Astrocyte of the cerebellum (primary cell): ENCODE data around the gene NACC2.
"Not testable (repeated sequence)": the region's sequence is repeated elsewhere in the genome, so short reads cannot be mapped to it uniquely, and the experiment has no call there.

Experiments
- DNase-seq: peaks from one replicate; pipeline ENCODE4 v3.0.0-alpha.2; 2011; ENCODE audit warnings: low read depth
- H3K4me3 ChIP-seq: 2 replicates; pipeline ENCODE4 v1.5.1; 2011; ENCODE audit warnings: mild to moderate bottlenecking, low read depth, low read length, moderate library complexity
- in situ Hi-C: cut with HindIII; loops from 2 replicates; pipeline ENCODE4 v1.10.0; 2017; ENCODE audit warnings: low sequenced_read_pairs
- TF ChIP-seq, protein P1 (sequence below): IDR thresholded peaks from 2 replicates; pipeline ENCODE4 v1.5.1; 2012; ENCODE audit warnings: low read length, low read depth, moderate library complexity, mild to moderate bottlenecking; ENCODE audit errors: missing control alignments

Gene NACC2

DNA sequence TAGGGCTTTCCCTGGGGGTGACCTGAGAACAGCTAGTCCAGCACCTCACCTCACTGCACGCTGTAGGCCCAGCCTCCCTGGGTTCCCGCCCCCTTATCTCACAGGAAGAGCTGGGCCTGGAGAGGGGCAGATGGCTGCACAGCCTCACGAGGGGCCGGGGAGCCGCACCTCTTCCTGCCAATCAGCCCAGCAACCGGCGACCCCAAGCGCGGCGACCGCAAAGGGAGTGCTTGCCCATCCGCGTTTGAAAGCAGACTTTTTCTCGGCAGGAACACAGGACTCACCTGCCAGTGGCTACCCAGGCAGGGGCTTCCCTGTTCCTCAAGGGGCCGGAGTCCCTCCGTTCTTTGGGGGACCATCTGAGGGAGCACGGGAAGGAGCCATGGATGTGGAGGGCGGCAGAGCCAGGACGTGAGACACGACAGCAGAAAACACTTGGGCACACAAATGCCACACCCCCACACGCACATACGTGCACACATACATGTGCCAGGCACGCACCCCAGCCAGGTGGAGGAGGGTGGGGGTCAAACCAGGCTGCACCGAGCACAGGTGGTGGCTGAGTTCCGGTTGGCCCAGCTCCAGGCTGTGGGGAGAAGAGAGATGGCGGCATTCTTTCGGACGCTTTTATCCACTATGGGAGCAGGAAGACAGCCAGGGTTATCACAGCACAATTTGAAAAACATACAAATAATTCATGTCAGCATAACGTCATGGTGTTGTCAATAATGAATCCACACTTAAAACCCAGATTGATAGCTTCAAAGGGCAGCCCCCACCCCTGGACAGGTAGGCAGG lies 12.3 kb upstream of the NACC2 start:
- TF ChIP-seq, protein P1, sequence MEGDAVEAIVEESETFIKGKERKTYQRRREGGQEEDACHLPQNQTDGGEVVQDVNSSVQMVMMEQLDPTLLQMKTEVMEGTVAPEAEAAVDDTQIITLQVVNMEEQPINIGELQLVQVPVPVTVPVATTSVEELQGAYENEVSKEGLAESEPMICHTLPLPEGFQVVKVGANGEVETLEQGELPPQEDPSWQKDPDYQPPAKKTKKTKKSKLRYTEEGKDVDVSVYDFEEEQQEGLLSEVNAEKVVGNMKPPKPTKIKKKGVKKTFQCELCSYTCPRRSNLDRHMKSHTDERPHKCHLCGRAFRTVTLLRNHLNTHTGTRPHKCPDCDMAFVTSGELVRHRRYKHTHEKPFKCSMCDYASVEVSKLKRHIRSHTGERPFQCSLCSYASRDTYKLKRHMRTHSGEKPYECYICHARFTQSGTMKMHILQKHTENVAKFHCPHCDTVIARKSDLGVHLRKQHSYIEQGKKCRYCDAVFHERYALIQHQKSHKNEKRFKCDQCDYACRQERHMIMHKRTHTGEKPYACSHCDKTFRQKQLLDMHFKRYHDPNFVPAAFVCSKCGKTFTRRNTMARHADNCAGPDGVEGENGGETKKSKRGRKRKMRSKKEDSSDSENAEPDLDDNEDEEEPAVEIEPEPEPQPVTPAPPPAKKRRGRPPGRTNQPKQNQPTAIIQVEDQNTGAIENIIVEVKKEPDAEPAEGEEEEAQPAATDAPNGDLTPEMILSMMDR = no peak
- no peak for DNase-seq
- in situ Hi-C loops = no loop called here
- H3K4me3 ChIP-seq = no peak overlapping the region

DNA sequence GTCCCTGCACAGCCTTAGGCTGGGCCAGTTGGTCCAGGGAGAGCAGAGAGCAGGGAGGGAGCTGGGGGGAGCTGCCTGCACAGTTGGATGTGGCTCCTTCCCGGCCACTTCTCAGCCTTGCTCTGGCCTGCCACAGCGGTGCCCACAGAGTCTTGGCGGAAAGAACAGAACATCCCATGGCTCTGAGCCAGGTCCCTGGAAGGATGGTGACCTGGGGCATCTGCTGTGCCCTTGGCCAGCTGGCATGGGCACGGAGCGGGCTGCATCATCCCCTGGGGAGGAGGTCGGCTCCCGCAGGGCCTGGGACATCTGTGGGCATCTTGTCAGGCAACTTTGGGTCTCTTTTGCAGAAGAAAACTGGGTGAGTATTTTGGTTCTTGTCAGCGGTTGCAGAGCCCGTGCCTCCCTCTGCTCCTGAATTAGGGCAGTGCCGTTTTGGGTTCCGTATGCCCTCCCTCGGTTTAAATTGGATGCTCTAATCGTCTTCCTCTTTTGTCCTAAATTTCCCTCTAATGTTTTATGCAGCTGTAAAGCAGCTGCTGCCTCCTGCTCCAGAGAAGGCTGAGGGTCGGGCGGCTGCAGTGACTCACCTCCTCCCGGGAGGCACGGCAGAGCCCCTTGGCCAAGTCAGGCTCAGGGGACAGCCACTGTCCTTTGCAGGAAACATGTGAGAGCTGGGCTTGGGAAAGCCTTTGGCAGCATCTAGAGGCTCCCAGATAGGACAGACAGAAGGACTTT lies 10.5 kb upstream of the NACC2 start:
- no peak for DNase-seq
- TF ChIP-seq, protein P1 = no peak
- no peak overlapping the region for H3K4me3 ChIP-seq
- in situ Hi-C loops = no loop called here

DNA sequence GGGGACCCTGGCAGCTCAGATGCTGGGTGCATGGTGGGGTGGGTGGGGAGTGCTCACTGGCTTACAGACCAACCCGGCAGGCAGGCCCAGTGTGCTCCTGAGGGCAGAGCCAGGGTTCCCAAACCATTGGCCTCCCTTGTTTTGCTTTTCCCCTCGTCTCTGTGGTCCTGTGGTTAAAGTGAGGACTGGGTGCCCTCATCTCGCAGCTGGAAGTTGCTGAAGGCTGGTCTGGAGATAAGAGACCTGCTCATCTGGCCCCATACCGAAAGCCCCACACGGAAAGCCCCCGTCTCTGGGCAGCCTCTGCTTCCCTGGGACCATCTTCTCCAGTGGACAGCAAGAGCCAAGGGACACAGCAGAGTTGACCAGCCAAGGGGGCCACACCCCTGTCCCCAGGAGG lies 9.8 kb upstream of the NACC2 start:
- TF ChIP-seq, protein P1 = no peak
- in situ Hi-C loops = no loop called here
- H3K4me3 ChIP-seq = no peak overlapping the region
- DNase-seq = no peak

DNA sequence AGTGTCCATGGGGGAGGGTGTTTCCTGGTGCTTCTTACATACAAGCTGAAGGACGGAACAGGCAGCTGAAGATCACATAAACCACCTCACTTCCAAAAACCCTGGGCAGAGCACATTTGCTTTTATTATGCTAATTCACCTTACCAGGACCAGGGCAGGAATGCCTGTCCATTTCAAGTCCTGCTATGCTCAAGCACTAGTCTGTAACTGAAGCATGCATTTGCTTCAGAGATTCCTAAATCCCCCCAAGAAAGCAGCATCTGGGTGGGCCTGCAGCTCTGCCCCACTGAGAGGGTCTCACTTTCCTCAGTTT lies 9.4 kb upstream of the NACC2 start:
- no peak for DNase-seq
- in situ Hi-C loops = no loop called here
- TF ChIP-seq, protein P1 = no peak
- H3K4me3 ChIP-seq = no peak overlapping the region

DNA sequence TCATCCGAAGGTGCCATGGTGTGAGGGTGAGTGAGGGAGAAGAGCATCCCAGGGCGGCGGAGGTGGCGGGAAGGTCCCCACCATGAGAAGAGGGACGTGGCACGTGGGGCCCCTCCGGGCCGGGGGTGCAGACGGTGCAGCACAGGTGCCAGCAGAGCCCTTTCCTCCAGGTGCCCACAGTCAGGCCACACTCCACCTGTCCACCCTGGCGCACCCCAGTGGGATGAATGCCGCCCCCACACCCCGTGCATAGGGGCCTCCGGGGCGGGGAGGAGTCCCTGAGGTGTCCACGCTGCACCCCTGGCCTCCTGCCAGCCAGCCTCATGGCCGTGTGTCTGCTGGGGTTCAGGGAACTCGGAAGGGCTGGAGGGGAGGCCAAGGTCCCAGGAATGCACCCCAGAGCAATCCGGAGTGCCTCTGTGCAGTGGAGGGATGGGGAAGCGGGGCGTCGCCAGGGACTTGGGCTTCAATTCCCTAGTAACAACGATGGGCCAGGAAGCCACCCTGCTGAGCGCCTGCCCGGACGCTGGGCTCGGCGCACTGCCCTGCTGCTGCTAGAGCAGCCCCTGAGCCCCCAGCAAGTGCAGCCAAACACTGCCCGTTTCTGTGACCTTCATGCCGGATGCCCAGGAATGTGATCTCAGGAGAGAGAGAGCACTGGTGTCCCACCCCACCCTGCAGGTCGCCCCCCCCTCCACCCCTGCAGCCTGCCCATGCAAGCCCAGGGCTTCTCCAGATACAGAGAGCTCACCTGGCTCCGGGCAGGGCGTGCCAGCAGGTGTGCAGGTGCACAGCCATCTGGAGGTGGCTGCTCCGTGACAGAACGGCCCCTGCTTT lies 8.8 kb upstream of the NACC2 start:
- TF ChIP-seq, protein P1 = no peak
- H3K4me3 ChIP-seq = no peak overlapping the region
- in situ Hi-C loops = no loop called here
- DNase-seq = no peak

DNA sequence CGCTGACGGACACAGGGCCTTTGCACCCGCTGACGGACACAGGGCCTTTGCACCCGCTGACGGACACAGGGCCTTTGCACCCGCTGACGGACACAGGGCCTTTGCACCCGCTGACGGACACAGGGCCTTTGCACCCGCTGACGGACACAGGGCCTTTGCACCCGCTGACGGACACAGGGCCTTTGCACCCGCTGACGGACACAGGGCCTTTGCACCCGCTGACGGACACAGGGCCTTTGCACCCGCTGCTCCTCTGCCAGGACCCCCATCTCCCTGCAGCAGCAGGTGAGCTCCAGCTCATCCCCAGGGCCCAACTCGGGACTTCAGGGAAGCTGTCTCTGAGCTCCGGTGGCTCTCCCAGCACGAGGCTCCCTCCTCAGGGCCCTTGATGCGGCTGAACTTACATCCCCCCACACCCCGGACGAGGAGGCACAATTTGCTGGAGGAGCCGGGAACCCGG lies 6.6 kb upstream of the NACC2 start:
- in situ Hi-C loops, H3K4me3 ChIP-seq, DNase-seq: not testable (repeated sequence)
